GM18861 (cell line): ENCODE measurements around the gene CSTF3.
"Not testable (repeated sequence)": the region's sequence is repeated elsewhere in the genome, so short reads cannot be mapped to it uniquely, and the experiment has no call there.

Source experiments
- ATAC-seq: cut with Tn5 transposase; IDR thresholded peaks from one replicate; pipeline ENCODE4 v1.9.1; 2021; ENCODE audit not compliant: unreplicated experiment

The CSTF3 gene

DNA sequence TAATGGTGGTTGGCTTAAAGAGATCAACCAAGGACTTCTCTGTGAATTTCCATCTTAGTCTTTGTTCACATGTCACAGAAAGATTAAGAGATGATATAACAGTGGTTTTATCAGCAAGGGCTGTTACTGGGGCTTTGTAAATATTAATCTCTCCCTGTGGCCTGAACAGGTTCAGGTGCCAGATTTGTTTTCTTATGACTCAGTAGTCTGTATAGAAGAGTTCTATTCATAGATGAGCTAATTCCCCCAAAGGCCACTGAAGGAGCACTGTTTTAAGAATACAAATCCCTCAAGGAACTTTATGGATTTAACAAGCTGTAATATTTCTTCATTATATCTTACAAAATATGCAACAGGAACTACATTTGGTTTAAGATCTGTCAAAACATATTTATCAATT lies 71.5 kb downstream of the CSTF3 start:
- peak; percentile 77 for ATAC-seq

DNA sequence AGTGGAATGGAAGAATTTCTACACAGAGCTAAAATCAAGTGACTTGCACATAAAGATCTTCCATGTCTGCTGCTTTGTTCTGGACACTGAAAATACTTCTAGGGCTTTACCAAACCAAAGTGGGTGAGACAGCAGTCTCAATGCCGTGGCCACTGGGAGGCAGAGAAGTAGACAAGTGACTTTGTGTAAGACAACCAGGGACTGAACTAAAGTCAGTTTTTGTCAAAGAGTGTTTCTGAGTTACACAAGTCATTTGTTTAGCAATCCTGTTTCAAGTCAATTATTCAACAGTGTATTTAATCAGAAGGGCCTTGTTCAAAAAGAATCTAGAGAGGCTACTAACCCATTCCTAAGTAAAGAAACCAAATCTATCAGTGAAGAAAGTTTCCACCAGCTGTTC lies 75.3 kb downstream of the CSTF3 start:
- no peak for ATAC-seq

DNA sequence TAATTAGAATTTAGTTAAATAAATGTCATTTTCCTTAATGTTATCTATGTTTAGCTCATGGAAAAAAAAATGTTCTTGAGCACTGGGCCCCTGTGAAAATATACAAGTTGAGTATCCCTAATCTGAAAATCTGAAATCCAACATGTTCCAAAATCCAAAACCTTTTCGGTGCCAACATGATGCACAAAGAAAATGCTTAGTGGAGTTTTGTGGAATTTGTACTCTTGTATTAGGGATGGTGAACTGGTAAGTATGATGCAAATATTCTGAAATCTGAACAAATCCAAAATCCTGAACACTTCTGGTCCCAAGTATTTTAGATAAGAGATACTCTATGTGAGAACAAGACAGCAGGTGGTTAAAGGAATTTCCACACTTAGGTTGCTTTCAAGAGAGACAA lies 77.4 kb downstream of the CSTF3 start:
- no peak for ATAC-seq

DNA sequence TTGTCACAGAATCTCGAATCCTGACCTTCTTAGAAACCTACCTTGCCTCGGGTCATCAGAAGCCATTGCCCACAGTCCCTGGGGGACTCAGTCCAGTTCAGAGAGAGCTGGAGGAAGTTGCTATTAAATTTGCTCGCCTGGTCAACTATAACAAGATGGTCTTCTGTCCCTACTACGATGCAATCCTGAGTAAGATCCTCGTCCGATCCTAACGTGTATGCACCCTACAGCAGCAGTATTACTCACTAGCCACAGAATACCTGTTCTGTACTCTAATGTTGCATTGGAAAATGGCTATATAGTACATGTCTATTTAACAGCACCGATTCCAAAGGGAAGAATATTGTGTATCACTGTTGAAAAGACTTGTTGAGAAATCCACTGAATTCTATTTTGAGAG lies 88.8 kb downstream of the CSTF3 start:
- ATAC-seq: no peak

DNA sequence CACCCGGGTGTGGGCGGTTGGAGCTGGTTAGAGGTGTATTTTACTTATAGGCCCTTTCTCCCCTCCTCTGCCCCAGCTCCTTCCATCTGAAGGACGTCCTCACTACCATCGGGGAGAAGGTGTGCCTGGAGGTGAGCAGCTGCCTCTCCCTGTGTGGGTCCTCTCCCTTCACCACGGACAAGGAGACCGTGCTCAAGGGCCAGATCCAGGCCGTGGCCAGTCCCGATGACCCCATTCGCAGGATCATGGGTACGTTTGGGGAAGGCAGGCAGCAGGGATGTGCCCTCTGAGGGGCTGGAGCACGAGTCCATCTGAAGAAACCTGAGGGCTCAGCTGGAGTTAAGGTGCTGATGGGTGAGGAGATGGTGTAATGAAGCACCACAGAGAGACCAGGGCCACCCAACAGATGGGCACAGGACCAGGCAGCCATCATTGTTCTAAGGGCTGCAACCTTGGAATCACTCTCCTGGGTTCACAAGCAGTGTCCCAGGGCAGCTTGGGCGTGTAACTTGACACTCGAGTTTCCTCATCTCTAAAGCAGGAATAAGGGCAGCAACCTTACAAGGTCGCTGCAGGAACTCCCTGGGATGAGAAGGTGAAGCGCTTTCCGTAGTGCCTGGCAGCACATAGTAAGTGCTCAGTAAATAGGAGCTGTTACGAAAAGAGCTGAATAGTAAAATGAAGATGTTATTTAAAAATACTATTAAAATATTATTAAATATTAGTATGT lies 92.5 kb downstream of the CSTF3 start:
- ATAC-seq: no peak

DNA sequence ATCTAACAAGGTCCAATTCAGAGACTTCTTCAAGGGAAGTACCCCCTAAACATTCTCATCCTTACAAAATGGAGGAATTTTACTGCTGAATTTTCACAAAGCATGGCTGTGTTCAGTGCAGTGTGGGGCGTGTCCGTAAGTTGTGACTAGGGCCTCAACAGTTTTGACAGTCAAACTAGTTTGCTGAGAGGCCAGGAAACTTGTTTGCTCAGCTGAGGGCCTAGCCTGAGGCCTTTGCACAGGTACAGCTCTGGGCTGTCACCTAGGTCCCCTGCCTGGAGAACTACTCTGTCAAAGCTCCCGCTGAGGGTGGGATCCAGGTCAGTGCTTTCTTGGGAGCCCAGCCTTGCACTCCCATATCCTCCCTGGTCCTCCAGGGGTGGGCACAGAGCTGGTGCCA lies 94.0 kb downstream of the CSTF3 start:
- ATAC-seq: no peak

DNA sequence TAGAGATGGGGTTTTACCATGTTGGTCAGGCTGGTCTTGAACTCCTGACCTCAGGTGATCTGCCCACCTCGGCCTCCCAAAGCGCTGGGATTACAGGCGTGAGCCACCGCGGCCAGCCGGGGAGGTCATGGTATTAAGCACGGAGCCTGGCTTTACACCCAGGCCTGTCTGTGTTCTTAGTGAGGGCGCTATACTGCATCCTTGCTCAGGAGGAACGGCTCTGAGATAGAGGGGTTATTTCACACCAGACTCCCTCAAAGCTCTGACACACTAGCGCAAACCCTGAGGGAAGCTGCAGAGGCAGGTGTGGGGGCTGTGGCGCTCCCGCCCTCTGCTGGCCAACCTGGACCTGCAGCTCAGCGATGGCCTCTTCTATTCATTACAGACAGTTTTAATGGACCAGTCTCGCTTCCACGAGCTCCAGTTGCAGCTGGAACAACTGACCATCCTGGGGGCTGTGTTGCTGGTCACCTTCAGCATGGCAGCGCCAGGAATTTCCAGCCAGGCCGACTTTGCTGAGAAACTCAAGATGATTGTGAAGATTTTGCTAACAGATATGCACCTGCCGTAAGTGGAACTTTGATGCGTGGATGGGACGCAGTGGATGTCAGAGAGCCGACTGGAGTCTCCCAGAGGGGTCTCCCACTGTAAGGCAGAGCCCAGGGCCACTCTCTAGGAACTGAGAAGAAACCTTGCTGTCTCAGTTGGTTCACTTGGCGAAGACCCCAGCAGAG lies 95.7 kb downstream of the CSTF3 start:
- ATAC-seq: peak; percentile 32

DNA sequence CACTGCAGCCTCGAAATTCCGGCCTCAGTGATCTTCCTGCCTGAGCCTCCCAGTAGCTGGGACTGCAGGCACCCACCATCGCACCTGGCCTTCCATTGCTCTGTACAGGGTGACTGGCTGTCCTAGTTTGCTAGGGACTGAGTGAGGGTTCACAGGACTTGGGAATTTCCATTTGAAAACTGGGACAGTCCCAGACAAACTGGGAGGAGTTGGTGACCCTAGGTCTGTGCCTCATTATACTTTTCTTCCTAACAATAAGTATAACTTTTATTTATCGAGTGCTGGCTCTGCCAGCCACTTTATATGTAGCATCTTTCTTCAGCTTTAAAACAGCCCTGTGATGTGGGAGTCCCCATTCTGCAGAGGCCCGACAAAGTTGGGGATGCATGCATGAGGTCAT lies 96.4 kb downstream of the CSTF3 start:
- ATAC-seq: no peak

DNA sequence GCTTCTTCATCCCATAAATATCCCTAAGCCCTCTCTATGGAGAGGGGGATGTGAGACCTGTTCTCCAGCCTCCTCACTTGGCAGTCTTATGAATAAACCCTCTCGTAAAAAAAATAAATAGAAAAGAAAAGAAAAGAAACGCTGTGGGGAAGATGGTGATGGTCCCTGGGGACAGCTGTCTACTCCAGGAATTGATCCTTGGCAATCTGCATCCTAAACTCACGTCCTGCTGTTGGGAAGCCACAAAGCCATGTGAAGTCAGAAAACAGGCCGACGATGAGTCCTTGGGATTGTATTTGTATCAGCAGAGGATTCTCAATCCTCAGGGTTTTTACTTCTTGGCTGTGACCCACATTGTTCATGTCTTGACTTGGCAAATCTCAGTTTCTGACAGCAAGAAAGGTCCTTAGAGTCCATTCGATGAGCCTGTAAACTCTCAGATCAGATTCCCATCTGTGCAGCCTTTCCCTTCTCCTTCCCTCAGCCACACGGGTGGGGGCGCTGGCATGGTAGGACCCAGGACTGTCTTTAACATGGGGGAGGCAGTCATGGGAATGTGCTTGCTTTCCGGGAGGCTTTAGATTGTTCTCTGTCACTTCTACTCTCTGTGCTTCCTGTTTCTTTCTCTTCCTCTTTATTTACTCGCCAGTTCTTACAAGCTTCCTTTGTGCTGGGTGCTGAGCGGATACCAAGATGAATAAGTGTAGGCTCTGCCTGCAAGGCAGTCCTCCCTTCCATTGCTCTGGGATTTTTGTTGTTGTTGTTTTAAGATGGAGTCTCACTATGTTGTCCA lies 97.1 kb downstream of the CSTF3 start:
- no peak for ATAC-seq

DNA sequence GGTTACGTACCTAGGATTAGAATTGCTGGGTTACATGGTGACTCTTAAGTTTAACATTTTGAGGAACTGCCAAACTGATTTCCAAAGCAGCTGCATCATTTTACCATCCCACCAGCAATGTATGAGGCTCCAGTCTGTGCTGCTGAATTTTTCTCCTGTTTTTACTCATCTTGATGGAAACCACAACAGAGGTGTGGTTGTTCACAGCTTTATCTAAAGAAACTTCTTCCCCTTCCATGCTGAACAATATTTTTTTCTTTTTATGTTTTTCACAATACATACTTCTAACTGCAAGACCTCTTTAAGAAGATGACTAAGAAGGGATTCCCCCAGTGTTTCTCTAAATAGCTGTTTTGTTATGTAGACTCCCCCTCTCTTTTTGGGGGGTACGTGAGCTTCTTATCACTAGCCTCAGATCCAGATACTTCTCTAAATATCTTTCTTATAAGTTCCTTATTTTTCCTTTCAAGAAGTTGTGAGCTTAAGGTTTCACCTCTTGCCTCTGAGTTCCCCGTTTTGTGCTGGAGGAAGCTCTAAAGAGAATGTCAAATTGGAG lies 97.9 kb downstream of the CSTF3 start:
- peak; percentile 48 for ATAC-seq

DNA sequence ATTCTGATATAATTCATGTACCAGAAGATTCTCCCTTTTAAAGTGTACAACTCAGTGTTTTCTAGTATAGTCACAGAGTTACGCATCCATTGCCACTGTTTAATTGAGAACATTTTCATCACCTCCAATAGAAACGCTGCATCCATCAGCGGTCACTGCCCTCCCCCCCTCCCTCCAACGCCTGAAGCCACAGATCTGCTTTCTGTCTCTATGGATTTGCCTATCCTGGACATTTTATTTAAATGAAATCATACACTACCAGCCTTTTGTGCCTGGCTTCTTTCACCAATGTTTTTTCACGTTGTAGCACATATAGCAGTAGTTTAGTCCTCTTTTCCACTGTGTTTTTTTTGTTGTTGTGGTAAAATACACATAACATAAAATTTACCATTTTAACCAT lies 99.1 kb downstream of the CSTF3 start:
- no peak for ATAC-seq

DNA sequence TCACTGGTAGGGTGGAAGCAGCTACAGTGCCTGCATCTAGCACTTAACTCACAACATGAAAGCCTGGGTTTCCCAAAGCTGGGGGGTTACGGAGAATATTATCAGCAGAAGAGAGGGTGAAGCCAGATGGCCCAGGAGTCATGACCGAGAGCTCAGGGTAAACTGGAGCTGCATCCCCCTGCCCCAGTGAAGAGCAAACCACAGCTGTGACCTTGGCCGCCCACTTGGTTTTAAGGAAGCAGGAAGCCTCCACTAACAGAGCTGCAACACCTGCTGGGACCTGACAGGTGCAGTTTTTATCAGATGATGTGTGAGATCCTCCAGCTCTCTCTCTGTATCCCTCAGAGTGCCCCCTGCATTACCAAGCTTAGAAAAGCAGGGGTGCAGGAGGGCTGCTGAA lies 101.0 kb downstream of the CSTF3 start:
- ATAC-seq: no peak

DNA sequence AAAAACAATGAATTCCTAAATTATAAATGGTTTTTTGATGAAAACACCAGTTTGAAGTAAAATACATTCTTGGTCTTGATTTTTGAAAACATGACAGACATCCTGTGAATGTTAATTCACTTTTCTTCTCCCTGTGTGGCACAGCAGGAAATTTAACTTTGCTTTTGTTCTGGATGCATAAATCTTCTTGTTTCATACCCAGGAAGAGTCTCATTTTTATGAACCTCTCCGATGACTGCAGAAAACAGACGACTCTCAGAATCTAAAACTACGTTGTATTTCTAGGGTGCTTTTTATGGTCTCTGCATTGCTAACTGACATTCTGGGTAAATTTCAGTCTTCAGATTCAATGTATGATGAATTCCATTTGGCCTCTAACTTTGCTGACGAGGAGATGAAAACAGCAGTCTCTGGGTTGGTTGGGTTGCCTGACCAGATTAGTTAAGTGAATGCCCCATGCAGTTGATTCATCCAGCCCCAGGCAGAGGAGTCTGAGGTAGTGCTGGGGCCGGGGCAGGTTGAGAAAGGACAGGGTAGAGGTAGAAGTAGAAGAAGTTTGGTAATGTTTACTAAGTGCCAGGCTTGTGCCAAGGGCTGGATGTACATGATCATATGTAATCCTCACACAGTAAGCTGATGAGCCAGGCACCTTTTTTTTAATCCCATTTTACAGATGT lies 101.8 kb downstream of the CSTF3 start:
- no peak for ATAC-seq

DNA sequence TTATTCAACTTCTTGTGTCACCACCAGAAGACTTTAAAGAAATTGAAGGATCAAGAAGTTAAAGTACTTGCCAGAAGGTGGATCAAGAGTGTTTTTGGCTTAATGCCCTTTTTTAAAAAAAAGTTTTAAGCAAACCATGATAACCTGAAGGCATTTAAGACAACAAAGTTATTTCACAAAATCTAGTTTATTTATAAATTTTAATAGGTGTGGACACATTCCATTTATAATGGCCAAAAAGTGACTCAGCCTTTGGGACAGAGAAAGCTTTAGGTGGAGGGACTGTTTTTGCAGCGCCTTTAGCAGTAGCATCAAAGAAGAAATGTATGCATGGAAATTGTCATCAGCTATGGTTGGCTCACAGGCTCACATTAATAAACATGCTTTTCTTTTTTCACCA lies 104.0 kb downstream of the CSTF3 start:
- no peak for ATAC-seq

DNA sequence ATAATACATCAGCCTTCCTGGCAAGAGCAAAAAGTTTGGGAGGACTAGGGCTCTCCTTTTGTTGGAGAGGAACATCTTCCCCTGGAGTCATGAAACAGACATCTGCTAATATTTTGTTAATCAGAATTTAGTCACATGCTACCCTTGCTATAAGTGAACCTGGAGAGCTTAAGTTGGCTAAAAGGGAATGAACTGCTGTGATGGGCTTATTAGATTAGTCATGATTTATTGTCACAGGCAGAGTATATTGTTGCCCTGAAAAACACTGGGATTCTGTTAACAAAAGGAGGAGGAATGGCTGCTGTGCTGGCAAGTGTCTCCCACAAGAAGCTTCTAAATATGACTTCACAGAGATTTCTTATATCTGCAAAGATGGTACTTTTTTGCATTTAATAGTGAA lies 105.9 kb downstream of the CSTF3 start:
- no peak for ATAC-seq

DNA sequence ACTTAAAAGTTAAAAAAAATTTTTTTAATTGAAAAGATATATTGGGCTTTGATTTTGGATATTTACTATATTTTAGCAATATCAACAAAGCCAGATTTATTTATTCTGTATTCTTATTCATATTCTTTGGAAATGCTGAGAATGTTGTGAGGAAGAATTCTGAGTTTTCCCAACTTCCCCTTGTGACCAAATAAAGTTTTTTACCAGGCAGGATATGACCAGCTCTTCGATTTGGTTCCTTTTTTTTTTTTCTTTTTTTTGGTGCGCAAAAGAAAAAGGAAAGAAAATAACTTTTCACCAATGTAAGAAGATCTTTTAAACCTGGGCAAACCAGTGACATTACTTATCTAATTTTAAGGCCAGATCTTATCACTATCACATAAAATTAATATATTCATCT lies 109.0 kb downstream of the CSTF3 start:
- ATAC-seq: no peak

DNA sequence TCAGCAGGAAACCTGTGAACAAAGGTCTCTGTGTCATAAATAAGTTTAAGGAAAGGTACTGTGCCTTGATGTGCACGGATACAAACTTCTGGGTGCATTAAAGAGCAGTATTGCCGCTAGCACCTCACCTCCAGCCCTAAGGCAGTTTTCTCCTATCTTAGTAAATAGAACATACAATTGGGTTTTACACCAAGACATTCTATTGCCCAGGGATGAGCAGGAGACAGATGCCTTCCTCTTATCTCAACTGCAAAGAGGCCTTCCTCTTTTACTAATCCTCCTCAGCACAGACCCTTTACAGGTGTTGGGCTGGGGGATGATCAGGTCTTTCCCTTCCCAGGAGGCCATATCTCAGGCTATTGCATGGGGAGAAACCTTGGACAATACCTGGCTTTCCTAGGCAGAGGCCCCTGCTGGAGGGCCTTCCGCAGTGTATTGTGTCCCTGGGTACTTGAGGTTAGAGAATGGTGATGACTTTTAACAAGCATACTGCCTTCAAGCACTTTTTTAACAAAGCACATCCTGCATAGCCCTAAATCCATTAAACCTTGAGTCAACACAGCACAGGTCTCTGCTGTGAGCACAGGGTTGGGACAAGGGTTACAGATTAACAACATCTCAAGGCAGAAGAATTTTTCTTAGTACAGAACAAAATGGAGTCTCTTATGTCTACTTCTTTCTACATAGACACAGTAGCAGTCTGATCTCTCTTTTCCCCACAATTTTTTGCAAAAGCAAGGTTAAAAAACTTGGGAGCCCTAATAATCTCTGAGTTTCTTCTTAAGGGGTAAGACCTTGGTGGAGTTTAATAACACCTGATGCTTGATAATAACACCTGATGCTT lies 111.5 kb downstream of the CSTF3 start:
- ATAC-seq: not testable (repeated sequence)

DNA sequence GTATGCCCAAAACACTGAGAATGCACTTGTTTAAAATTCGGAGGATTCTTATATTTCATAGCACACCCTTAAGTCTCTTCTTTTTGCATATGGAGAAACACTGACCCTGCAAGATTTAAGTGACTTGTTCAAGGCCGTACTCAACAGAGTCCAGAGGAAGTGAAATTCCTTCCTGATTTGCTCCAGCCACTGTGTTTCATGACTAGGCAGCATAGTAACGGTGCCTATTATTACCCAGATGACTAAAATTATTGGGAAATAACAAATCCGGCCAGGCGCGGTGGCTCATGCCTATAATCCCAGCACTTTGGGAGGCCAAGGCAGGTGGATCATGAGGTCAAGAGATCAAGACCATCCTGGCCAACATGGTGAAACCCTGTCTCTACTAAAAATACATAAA lies 112.6 kb downstream of the CSTF3 start:
- not testable (repeated sequence) for ATAC-seq

DNA sequence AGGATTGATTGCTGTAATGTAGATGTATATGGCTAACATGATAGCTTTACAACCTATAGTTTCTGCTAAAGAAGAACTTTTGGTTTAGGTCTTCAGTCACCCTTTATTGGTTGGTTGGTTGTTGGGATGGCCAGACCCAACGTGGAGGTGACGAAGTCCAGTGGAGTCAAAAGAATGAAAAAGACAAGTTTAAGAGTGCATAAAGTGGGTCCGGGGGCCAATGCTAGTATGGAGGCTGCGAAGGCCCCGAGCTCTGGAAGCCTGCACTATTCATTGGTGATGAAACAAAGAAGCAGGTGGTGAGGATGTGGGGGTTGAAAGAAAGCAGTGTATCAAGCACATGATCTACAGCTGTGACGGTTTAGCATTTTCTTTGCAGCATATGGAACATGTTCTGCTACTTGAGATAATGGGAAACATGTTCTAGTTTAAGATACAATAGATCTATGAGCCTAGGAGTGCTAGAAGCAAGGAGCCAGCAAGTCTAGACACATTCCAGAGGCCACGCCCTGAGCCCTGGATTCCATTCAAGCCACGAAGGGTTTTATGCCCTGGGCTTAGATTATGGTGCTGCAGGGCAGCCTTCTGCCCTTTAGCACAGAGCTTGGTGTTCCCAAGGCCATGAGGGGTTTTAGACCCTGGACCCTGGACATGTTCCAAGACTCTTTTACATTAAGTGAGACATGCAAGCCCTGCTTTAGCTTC lies 115.6 kb downstream of the CSTF3 start:
- ATAC-seq: no peak
